ENCODE measurements around the gene GNL1.

GNL1 gene

GRCh38 chr6:30556066-30556905, at the start of gene GNL1:
TSS of gene GNL1 (minus strand) at chr6:30556489. CDS start at chr6:30556203, 286 bp downstream.
- DNase-seq, result peak; percentile 97 to 99

GRCh38 chr6:30603961-30604360, 47.7 kb upstream of the GNL1 start:
- DNase-seq, result no peak

- DNase-seq, result no peak
Observed at GRCh38 chr6:30601815-30602641, 45.7 kb upstream of the GNL1 start.

GRCh38 chr6:30601436-30601814, 45.1 kb upstream of the GNL1 start:
- DNase-seq, result peak in 1 of 2 donors; percentile 9

- DNase-seq, result no peak
Observed at GRCh38 chr6:30600451-30600961, 44.2 kb upstream of the GNL1 start.

- no peak for DNase-seq
Observed at GRCh38 chr6:30599625-30600324, 43.5 kb upstream of the GNL1 start.

- no peak for DNase-seq
Observed at GRCh38 chr6:30598912-30599624, 42.8 kb upstream of the GNL1 start.

GRCh38 chr6:30597315-30598144, 41.2 kb upstream of the GNL1 start:
- DNase-seq, result peak; percentile 77 to 86

- no peak for DNase-seq
Observed at GRCh38 chr6:30592287-30592686, 36.0 kb upstream of the GNL1 start.

- no peak for DNase-seq
Observed at GRCh38 chr6:30591008-30591407, 34.7 kb upstream of the GNL1 start.

GRCh38 chr6:30590509-30590908, 34.2 kb upstream of the GNL1 start:
- DNase-seq, result no peak

- no peak for DNase-seq
Observed at GRCh38 chr6:30589754-30590358, 33.6 kb upstream of the GNL1 start.

- DNase-seq, result no peak
Observed at GRCh38 chr6:30583921-30584320, 27.6 kb upstream of the GNL1 start.

- DNase-seq, result no peak
Observed at GRCh38 chr6:30578051-30578450, 21.8 kb upstream of the GNL1 start.

GRCh38 chr6:30573113-30573512, 16.8 kb upstream of the GNL1 start:
- DNase-seq, result no peak

- no peak for DNase-seq
Observed at GRCh38 chr6:30572148-30572547, 15.9 kb upstream of the GNL1 start.

- DNase-seq, result no peak
Observed at GRCh38 chr6:30571762-30572082, 15.4 kb upstream of the GNL1 start.

GRCh38 chr6:30571075-30571761, 14.9 kb upstream of the GNL1 start, which contains the start of gene ABCF1:
TSS of gene ABCF1 (plus strand) at chr6:30571442. CDS start at chr6:30571488, 46 bp downstream.
- peak; percentile 98 to 99 for DNase-seq

GRCh38 chr6:30570740-30571074, 14.4 kb upstream of the GNL1 start:
- no peak for DNase-seq

- no peak for DNase-seq
Observed at GRCh38 chr6:30570263-30570662, 14.0 kb upstream of the GNL1 start.

- DNase-seq, result peak; percentile 12 to 55
Observed at GRCh38 chr6:30568245-30568644, 12.0 kb upstream of the GNL1 start.
